GM12892 (cell line): Measurements from ENCODE around the gene ITGB5.
A peak's percentile ranks its signal among the peaks of the same experiment; 100 is the strongest.
"Not testable (repeated sequence)": the region's sequence is repeated elsewhere in the genome, so short reads cannot be mapped to it uniquely, and the experiment has no call there.

ENCODE experiments used
- DNase-seq: peaks from one replicate; pipeline ENCODE4 v3.0.0; 2011; ENCODE audit not compliant: insufficient read length
- FAIRE-seq: peaks from 2 replicates; lab custom pipeline; 2011; peaks lifted over from hg19 to GRCh38; lab: Jason Lieb, UNC
- POLR2A ChIP-seq: IDR thresholded peaks from 2 replicates; pipeline ENCODE4 v1.6.1; 2011; ENCODE audit warnings: low read depth, low read length, control low read depth
- POLR2AphosphoS5 ChIP-seq: IDR thresholded peaks from 2 replicates; pipeline ENCODE4 v1.6.1; 2011; ENCODE audit warnings: low read depth, low read length, control low read depth
- TAF1 ChIP-seq: IDR thresholded peaks from 2 replicates; pipeline ENCODE4 v1.6.1; 2011; ENCODE audit warnings: low read depth, mild to moderate bottlenecking, control low read depth, low read length, borderline replicate concordance

ITGB5 gene

GRCh38 chr3:124759666-124760401 is 127.3 kb downstream of the ITGB5 start:
- FAIRE-seq: no peak
- no peak for TF ChIP-seq POLR2A
- no peak for TF ChIP-seq TAF1
- no peak for TF ChIP-seq POLR2AphosphoS5
- no peak for DNase-seq

- DNase-seq: no peak
- FAIRE-seq: no peak
- TF ChIP-seq TAF1 (no peak), POLR2AphosphoS5 (no peak), POLR2A (no peak)
These were observed 128.1 kb downstream of the ITGB5 start for GRCh38 chr3:124758851-124759635.

DNA sequence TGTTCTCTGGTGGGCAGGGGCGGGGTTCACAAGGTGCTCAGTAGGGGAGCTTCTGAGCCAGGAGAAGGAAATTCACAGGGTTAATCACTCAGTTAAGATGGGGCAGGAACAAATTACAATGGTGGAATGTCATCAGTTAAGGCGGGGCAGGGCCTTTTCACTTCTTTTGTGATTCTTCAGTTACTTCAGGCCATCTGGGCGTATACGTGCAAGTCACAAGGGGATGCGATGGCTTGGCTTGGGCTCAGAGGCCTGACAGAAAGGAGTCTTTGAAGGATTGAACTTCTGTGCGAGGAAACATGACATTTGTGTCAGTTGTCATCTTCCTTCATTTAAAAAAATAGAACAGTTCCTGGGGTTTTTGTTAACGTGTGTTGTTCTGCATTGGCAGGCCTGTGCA is 129.2 kb downstream of the ITGB5 start:
- FAIRE-seq: not testable (repeated sequence)

DNA sequence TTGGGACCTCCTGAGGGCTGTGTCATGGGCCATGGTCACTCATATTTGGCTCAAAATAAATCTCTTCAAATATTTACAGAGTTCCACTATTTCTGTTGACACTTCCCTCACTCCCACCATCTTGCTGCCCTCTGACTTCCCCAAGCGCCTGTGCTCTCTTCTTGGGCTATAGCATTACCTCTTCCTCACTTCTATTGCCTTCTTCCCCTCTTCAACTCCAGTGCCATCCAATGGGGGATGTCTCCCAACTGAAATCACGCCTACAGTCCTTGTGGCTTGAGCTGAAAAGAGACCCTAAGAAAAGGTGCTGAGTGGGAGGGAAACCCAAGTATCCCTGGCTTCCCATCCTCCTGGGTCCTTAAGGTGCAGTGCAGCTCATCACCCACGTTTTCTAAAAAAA is 135.1 kb downstream of the ITGB5 start:
- TF ChIP-seq TAF1: no peak
- DNase-seq: no peak
- FAIRE-seq: no peak

More for the DNA sequence above, 129.2 kb downstream of the ITGB5 start:
- DNase-seq: not testable (repeated sequence)

DNA sequence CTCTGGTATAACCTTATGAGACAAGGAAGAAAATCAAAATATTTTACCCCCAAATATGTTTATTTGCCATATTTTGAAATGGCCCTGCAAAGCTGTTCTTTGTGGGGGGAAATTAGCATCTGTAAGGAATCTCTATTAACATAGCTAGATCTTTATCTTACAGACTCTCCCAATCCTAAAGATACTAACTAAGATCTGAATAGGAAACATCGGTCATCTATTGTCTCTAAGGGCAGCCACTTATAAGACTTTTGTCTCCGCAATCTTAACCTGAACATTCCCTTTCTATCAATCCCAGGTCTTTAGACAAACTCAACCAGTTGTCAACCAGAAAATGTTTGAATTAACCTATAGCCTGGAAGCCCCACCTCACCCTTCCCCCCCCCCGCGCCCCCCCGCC is 135.7 kb downstream of the ITGB5 start:
- TF ChIP-seq POLR2A (no peak), TAF1 (no peak), POLR2AphosphoS5 (no peak)
- FAIRE-seq (no peak), DNase-seq (no peak)

DNA sequence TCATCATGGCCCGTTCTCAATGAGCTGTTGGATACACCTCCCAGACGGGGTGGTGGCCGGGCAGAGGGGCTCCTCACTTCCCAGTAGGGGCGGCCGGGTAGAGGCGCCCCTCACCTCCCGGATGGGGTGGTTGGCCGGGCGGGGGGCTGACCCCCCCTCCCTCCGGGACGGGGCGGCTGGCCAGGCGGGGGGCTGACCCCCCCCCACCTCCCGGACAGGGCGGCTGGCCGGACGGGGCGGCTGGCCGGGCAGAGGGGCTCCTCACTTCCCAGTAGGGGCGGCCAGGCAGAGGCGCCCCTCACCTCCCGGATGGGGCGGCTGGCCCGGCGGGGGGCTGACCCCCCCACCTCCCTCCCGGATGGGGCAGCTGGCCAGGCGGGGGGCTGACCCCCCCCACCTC is 137.3 kb downstream of the ITGB5 start:
- FAIRE-seq, DNase-seq: not testable (repeated sequence)

- no peak for TF ChIP-seq POLR2A
- no peak for TF ChIP-seq TAF1
- no peak for TF ChIP-seq POLR2AphosphoS5
- no peak for FAIRE-seq
- DNase-seq: no peak
These were observed 138.5 kb downstream of the ITGB5 start for GRCh38 chr3:124748560-124749198.

DNA sequence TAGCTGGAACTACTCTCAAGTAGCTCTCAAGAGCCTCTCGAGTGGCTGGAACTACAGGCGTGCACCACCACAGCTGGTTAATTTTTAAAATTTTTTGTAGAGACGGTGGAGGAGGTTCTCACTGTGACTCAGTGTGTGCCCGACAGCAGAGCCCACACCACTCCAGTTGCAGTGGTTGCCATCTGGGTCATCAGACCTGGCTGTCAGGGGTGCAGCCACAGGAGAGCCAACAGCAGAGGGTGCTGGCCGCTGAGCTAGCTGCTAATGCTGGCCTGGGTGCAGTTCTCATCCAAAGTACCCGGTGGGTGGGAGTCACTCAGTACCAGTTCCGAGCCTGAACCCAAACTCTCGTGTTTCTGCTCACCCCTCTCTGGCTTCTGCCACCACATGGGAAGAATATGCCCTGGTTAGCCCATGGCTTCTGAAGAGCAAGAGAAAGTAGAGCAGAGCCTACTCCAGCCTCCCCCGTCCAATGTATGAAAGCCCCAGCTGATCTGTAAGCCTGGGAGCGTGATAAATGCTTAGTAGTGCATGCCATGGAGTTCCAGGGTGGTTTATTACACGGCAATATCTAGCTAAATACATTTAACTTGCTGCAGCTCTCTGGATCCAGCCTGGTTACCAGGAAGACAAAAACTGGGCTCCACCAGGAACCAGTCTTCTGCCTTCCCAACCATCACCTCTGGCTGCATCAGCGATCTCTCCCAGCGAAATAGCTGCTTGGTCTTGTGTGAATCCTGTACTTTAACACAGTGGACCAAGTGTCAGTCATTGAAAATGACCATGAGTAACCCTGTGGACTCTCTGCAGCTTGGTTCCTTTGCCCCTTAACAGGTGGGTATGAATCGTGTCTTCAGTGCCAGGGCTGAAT is 139.8 kb downstream of the ITGB5 start:
- DNase-seq (no peak), FAIRE-seq (no peak)
- TF ChIP-seq POLR2A (no peak), POLR2AphosphoS5 (no peak), TAF1 (no peak)

- FAIRE-seq: no peak
- DNase-seq: no peak
- no peak for TF ChIP-seq TAF1
- no peak for TF ChIP-seq POLR2A
- no peak for TF ChIP-seq POLR2AphosphoS5
These were observed 141.4 kb downstream of the ITGB5 start for GRCh38 chr3:124745756-124746155.

DNA sequence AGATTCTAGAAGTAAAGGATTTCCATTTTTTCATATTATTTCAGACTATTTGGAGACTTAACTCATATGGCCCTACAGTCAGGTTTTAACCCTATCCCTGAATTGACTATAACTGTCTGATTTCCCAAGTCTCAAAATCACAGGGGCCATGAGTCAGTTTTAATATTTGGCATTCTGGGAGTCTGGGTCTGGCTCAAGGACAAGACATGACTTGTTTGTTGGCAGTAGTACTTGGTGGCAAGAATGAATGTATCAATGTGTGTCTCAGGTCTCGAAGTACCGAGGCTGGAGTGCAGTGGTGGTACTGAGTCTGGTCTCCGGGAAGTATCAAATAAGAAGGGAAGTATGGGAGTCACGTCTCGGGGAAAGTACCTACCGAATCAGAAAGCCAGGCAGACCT is 146.1 kb downstream of the ITGB5 start:
- TF ChIP-seq TAF1 (no peak), POLR2AphosphoS5 (no peak), POLR2A (no peak)
- no peak for DNase-seq
- FAIRE-seq: peak; percentile 78

DNA sequence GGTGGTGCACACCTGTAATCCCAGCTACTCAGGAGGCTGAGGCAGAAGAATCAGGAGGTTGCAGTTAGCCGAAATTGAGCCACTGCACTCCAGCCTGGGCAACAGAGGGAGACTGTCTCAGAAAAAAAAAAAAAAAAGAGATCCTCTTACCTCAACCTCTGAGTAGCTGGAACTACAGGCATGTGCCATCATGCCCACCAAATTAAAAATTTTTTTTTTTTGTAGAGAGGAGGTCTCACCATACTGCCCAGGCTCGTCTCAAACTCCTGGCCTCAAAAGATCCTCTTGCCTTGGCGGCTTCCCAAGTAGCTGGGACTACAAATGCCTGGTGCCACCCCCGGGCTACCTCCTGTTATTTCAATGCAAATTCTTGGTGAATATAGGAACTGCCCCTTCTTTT is 155.4 kb downstream of the ITGB5 start:
- FAIRE-seq (no peak), DNase-seq (no peak)
- TF ChIP-seq POLR2A (no peak), TAF1 (no peak), POLR2AphosphoS5 (no peak)

DNA sequence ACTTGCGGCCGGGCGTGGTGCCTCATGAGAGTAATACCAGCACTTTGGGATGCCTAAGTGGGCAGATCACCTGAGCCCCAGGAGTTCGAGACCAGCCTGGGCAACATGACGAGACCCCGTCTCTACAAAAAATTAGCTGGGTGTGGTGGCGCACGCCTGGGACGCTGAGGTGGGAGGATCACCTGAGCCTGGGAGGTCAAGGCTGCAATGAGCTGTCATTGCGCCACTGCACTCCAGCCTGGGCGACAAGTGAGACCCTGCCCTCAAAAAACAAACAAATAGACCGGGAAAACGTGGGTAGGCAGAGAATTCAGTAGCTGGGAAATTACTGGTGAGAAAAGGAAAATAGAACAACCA is 156.2 kb downstream of the ITGB5 start:
- DNase-seq (no peak), FAIRE-seq (no peak)
- TF ChIP-seq POLR2A: no peak
- TF ChIP-seq POLR2AphosphoS5: no peak
- no peak for TF ChIP-seq TAF1
